HG03520 (cell line): ENCODE data around the gene CDK5.
A peak's percentile ranks its signal among the peaks of the same experiment; 100 is the strongest.
"Not testable (repeated sequence)": the region's sequence is repeated elsewhere in the genome, so short reads cannot be mapped to it uniquely, and the experiment has no call there.

Experiments used
- ATAC-seq: cut with Tn5 transposase; IDR thresholded peaks from one replicate; pipeline ENCODE4 v1.9.1; 2021; ENCODE audit warnings: mild to moderate bottlenecking, moderate library complexity; ENCODE audit not compliant: unreplicated experiment

CDK5 gene

DNA sequence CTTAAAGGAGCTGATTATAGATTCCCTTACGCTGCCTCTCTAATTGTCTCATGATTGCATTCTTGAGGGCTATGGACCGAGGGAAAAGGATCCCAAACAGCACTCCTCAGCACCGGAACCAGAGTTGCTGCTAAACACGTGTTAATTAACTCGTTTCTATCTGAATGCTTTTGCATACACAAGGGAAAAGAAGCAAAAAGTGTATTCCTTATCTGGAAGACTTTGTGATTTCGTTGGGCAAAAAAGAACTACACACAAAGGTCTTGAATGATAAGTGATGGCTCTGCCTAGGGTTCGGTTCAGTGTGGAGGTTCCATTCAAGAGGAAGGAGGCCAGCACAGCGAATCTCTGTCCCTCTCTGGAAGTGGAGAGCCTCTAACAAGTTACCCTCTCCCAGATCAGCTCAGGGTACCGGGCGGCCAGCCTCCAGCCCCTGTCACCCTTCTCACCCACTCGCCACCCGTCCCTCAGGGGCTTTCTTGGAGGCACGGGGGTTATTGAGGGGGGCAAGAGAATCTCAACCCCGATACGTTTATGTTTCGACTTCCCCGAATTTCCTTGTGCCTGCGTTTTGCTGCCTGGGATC lies 1.2 kb upstream of the CDK5 start:
- ATAC-seq = no peak

DNA sequence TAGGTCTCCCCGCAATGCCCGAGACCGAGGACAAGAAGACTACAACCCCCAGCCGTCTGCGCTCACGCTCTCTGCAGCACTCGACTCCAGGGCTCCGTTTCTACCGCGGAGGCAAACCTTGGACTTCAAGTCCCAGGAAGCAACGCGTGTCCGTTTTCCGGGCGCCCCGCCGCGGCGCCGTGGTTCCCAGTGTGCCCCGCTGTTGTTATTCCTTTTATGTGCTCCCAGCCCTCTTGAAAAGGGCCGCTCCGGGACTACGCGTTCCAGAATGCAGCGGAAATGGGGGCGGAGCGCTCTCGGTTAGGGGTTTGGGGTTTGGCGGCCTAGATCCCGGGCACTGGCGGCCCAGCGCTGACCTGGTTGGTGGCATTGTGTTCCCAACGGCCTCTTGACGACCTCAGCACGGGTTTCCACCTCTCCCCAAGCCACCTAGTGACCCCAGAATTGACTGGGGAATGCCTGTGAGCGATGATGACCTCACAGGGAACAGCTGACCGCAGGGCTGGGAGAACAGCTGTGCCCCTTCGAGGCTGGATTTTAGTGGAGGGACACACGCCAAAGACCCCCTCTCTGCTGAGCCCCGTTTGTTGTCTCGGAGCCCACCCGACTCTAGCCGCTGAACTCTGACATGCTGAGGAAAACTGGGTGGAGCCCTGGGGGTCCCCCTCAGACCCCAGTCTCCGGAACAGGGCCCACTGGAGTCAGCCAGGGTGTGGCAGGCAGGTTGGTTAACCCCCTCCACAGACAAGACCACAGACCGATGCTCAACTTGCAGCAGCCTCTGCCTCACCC lies 488 bp upstream of the CDK5 start:
- ATAC-seq = peak; percentile 84

DNA sequence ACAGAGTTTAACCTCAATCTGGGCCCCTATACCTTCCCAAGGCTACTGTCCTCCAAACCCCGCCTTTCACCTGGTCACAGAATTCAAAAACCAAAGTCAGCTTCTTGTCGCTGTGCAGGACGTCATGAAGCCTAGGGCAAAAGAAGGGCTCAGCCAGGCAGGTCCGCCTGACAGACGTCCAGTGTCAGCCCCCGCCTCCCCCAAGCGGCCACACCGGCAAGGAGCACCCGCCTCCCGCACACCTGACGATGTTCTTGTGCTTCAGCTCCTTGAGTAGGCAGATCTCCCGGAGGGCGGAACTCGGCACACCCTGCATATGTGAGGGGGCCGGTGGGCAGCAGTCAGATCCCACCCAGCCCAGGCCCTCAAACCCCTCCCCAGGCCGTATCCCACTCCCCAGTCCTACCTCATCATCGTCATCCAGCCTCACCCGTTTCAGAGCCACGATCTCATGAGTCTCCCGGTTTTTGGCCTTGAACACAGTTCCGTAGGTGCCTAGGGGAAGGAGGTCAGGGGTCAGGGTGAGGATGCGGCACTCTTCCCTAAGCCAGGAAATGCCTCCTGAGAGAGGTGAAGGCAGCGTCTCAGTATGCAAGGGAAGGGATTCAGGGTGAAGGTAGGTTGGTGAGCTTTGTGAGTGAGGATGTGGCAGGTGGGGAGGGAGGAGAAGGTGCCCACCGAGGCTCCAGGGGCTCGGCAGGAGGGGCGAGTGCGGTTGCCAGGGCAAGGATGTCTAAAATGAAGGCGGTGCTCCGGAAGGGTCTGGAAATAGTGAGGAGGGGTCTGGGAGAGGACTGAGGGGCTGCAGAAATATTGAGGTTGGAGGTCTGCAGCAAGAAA lies 811 bp downstream of the CDK5 start:
- ATAC-seq = no peak

DNA sequence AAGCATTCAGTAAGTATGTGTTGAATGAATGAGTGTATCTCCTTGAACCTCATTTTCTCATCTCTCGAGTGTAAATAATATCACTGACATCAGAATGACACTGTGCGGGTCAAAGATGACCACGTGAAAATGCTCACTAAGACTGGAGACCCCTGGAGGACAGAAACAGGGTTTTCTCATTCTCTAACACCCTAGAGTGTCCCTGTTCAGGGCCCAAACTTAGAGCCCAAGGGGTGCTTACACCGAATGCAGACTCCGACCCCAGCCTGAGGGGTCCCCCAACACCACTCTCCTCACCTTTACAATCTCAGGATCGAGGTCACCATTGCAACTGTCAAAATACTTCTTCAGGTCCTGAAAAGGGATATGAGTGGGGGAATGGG lies 1.4 kb downstream of the CDK5 start:
- no peak for ATAC-seq

DNA sequence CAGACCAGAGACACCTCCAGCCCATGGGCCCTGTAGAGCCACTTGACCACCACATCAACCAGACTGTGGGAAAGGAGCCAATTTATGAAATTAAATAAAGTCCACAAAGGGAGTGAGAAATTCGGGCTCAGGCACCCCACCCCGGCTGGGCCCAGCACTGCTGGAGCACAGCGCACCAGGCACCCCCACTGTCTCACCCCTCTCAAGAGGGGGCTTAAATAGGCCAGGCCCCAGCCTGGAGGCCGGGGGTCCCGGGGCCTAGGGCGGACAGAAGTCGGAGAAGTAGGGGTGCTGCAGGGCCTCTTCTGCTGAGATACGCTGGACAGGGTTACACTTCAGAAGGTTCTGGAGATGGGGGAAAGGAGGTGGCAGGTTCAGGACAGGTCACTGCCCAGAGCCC lies 3.9 kb downstream of the CDK5 start:
- no peak for ATAC-seq

DNA sequence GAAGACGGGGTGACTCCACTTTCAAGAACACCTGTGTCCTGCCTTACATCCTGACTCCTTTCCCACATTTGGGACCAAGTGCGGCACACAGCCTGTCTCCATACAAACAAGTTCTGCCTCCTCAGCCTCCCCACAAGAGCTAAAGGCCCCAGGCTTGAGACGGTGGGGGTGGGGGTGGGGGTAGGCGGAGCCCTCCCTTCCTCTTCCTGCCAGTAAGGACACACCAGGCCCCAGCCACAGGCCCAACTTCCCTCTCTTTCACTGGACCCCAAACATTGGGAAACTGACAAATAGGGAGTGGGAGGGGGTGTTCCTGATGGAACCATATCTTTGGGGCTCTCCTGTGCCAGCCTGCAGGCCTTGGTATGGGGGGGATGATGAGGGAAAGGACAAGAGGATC lies 4.6 kb downstream of the CDK5 start:
- no peak for ATAC-seq

DNA sequence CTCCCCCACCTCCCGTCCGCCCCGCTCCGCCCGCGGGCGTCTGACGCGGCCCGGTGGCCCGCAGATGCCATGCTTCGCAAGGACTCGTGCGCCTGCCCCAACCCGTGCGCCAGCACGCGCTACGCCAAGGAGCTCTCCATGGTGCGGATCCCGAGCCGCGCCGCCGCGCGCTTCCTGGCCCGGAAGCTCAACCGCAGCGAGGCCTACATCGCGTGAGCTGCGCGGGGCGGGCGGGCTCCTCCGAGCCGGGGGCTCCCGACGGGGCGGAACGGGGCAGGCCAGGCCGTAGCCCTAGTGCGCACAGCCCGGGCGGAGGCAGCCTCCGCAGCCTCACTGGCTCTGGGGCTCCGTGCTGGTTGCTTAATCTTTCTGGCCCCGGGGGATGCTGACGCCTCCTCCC lies 6.6 kb downstream of the CDK5 start:
- no peak for ATAC-seq

DNA sequence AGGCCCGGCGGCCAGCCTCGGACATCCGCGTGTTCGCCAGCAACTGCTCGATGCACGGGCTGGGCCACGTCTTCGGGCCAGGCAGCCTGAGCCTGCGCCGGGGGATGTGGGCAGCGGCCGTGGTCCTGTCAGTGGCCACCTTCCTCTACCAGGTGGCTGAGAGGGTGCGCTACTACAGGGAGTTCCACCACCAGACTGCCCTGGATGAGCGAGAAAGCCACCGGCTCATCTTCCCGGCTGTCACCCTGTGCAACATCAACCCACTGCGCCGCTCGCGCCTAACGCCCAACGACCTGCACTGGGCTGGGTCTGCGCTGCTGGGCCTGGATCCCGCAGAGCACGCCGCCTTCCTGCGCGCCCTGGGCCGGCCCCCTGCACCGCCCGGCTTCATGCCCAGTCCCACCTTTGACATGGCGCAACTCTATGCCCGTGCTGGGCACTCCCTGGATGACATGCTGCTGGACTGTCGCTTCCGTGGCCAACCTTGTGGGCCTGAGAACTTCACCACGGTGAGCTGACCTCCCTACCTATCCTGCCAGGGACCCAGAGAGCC lies 8.7 kb downstream of the CDK5 start:
- no peak for ATAC-seq

DNA sequence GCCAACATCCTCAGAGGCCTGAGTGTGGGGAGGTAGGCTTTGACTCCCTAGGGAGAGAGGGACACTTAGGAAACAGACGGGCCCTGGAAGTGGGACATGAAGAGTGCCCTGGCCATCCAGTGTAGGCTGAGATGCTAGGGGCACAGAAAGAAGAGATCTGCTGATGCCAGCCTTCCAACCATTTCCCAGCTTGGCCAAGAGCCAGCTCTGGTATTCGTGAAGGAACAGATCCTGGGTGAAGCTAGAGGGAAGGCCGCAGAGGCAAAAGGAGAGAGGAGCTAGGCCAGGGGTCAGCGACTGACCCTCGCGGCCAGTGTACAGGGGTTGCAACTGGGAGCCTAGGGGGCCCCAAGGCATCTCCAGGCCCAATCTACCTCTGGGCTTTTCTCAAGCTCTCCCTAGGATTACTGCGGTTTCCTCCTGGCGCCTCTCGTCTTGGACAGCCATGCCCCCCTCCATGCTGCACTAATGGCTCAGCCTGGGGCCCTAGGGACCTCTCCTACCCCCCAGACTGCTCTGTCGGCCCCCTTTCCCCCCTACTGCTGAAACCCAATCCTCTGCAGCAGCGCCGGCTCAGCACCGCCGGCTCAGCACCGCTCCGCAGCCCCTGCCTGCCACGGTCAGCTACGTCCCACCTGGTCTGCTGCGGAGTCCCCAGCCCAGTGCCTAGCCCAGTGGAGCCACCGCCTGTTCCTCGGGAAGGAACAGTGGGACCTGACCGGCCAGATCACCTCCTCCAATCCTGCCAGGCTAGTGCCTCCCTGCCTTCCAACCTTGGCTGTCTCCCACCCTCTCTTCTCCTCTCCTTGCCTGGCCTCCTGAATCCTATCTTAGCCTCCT lies 9.5 kb downstream of the CDK5 start, which contains the start of gene ASIC3:
Gene ASIC3, plus strand, starts transcription at position 556 of the 840 bp plus-strand sequence. CDS start 355 bp downstream, outside the sequence.
- ATAC-seq = no peak

DNA sequence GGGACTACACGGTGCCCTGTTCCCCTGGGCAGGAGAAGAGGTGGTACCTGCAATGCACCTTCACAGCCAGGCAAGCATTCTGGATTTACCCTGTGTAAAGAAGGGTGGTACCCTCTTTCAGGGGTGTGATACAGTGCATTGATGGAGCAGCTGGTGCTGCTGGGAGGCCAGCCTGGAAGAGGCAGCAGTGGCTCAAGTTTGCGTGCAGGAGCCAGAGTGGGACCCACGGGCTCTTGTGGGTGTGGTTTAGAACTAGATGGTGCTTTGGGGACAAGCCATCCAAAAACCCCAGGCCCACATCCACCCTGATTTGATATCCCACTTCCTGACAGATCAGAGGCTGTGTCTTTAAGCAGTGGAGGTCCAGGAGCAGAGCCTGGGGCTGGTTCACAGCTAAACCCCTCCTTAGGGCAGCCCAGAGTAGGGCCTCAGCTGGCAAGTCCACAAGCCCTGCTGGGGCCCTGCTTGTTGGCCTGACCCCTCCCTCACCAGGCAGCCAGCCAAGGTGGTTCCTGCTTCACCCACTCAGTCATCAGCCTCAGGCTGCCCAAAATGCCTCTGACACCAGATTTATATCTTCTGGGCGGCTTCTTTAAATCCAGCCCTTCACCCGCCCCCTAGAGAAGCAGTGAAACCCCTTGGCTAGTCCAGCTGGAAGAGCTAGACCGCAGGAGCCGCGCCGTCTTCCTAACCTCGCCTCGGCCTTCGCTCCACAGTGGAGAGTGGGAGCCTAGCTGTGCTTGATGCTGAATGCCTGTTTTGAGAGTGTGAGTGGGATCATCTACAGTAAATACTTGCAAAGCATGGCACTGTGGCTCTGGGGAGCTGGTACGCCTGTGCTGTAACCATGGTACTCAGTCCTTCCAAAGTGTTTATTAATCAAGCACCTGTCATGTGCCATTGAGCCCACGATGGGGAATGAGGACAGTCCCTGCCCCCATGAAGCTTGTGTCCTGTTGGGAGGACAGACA lies 10.8 kb downstream of the CDK5 start:
- no peak for ATAC-seq

DNA sequence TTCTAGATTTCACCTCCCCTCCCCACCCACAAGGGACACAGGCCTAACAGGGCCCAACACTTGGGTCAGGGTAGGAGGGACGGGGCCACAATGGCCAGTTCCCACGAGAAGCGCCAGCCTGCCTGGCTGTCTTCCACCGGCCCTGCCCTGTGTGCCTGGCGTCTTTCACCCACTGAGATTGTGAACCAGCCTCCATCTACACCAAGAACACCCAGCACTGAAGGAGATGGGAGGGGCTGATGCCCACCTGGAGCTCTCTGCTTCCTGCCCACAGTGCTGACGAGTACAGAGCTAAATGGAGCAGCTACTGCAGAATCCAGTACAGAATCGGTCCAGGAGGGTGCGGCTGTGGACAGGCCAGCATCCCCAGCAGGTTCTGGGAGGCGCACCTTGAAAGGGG lies 11.7 kb downstream of the CDK5 start:
- no peak for ATAC-seq

DNA sequence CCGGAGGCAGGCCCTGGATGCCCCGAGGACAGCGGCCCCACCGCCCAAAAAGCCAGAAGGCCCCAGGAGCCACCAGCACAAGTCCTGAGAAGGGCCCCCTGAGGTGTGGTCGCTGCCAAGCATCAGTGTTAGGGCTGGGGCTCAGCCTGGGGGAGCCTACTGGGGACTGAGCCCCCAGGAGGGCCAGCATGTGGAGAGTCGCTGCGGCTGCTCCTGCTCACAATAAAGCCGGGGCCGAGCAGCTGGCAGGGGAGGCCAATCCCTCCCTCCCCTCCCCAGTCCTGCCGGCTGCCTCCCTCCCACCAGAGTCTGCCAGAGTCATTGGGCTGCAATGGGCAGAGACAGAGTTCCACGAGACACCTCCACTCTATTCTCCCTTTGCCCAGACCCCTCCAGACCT lies 12.4 kb downstream of the CDK5 start:
- ATAC-seq = no peak

DNA sequence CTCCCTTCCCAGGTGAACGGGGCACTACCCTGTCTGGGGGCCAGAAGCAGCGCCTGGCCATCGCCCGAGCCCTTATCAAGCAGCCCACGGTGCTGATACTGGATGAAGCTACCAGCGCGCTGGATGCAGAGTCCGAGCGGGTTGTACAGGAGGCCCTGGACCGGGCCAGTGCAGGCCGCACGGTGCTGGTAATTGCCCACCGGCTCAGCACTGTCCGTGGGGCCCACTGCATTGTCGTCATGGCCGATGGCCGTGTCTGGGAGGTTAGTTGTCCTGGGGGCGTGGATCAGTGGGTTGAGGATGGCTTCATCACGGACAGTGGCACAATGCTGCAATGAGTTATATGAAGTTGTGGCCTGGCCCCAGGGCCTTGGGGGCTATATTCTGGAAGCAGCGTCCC lies 13.7 kb downstream of the CDK5 start:
- no peak for ATAC-seq

DNA sequence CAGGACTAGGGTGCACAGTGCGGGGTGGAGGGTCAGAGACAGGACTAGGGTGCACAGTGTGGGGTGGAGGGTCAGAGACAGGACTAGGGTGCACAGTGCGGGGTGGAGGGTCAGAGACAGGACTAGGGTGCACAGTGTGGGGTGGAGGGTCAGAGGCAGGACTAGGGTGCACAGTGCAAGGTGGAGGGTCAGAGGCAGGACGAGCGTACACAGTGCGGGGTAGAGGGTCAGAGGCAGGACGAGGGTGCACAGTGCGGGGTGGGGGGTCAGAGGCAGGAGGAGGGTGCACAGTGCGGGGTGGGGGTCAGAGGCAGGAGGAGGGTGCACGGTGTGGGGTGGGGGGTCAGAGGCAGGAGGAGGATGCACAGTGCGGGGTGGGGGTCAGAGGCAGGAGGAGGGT lies 14.2 kb downstream of the CDK5 start:
- ATAC-seq = not testable (repeated sequence)

DNA sequence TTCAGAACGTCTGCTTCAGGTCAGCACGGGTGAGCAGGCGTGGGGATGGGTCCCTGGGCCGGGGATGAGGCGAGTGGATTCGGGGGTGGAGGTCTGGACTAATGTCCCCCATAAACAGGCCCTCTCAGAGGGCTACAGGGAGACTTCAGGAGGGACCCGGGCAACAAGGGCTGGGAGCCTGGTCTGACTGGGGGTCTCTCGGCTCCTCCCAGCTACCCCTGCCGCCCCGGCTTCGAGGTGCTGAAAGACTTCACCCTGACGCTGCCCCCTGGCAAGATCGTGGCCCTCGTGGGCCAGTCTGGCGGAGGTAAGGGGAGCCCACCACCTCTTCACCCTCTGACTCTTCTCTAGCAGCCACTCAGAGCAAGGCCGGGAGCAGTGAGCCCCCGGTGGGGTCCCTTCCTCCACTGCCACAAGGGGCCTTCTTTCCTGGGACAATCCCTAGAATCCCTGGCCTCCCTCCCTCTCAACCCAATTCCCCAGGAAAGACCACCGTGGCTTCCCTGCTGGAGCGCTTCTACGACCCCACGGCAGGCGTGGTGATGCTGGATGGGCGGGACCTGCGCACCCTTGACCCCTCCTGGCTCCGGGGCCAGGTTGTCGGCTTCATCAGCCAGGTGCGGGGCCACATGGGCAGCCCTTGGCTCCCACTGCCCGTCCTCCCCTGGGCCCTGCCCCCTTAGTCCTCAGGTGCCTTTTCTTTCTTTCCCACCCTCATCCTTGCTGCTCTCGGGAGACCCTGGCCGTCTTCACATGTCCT lies 16.9 kb downstream of the CDK5 start:
- ATAC-seq = no peak

DNA sequence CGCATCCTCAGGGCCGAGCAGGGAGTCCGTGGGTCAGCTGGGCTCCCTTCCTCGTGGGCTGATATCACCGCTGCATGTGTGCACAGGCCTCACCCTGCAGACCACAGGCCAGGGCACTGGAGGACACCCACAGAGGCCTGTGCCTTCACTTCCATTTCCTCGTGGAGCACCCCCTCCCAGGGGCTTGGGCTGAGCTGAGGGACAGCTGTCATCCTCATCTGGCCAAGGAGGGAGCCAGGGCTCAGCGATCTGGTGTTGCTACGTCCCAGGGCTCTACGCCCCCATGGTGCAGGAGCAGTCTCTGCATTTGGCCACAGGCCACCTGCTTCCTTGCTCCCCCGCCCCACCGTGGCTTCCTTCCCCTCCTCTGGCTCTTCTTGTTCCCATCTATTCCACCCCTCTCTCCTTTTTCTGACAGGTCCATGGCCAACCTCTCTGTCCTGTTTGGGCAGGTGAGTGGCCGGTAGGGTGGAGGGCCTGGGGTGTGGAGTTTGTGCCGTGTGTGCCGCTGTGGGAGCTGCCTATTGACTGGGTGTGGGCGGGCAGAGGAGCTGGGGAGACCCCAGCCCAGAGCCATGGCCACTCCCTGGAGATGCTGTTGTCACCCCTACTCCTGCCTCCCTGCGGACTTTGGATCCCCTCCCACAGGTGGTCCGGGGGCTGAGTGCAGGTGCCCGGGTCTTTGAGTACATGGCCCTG lies 17.7 kb downstream of the CDK5 start:
- no peak for ATAC-seq

DNA sequence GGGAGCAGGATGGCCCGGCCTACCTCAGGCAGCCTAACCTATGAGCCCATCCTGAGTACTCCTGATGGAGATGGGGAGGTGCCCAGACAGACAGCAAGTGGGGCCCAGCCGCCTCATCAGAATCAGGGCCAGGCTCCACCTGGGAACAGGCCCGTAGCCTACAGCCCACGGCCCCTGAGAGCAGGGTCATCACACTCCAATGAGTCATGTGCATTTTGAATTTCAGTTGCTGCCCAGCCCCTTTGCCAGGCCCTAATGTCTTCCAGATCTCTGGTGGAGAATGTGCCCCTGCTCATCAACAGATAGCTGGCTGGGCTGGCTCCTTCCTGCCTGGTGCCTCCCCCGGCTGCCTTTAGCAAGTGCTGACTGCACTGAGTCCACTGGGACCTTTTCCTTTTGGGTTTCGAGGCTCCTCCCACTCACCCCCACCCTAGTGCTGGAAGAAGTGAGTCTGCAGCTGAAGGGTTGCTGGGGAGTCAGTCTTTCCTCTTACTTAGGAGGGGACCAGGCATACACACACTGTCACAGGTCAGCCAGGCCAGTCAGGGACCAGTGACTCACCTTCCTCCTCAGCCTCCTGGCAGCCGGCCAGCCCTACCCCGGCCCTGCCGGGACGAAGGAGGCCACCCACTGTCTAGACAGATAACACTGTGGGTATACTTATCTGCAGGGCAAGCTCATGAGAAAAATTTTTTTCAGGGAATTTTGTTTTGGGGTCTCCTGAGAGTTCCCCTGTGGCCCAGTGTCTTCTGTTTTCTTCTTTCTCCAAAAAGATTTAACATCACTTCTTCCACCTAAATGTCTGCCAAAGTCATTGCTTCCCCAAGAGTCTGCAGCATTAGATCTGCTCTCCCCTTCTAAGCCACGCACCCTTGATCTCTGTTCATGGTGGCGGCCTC lies 18.5 kb downstream of the CDK5 start:
- no peak for ATAC-seq
